ENCODE measurements around the gene RHCE.
"Not testable (repeated sequence)": the region's sequence is repeated elsewhere in the genome, so short reads cannot be mapped to it uniquely, and the experiment has no call there.

RHCE gene

DNA sequence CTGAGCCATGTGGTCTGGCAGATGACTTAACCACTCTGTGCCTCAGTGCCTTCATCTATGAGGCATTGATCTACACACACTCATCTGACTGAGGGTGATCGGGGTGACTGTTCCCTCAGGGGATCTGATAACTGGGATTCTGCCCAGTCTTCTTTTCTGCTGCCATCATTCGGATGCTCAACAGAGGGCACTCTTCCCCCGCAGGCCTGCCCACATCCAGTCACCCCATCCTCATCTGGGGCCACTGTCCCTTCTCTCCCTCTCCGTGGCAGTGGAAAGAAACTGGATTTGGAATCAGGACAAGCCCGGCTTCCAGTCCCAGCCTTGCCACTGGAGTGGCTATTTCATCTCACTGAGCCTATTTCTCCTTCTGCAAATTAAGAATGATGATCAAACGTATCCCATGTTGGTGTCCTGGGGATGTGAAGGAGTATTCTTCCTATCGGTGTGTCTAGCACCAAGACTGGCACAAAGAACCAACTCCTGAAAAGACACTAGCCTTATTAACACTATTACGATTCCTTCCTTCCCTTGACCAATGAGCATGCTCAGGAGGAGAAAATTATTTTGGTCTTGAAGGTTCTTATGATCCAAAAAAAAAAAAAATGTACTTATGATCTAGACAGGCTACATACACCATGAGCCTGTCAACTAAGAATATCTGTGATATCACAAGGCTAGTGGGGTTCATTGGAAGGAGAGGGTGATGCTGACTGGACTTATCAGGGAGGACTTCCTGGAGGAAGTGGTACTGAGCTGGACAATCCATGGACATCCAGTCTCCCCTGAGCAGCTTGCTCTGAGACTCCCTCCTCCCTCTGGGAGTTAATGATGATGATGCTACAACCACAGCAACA lies 17.4 kb downstream of the RHCE start:
- not testable (repeated sequence) for DNase-seq (ENCODE audit: low read depth in 2 of 2, low spot score in 1 of 2)

GRCh38 chr1:25398079-25398478 lies 22.5 kb downstream of the RHCE start:
- DNase-seq (ENCODE audit: low read depth in 2 of 2, low spot score in 1 of 2): not testable (repeated sequence)

DNA sequence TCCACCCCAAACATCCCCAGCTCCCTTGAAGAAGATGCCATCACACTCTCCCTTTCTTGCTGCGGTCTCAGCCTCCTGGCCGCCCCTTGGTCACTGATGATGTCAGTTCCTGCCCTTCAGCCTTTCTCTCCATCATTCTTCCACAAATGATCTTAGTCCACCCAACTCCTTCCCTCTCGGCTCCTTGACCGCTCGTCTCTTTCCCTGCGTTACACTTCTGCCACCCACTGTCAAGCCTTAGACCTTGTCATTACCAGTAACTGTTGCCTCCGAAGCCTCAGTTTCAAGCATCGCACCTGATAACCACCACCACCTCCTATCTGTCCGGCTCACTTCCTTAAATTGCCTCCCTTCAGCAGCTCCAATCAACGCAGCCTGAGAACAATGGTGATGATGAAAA lies 23.1 kb downstream of the RHCE start:
- not testable (repeated sequence) for DNase-seq (ENCODE audit: low read depth in 2 of 2, low spot score in 1 of 2)

DNA sequence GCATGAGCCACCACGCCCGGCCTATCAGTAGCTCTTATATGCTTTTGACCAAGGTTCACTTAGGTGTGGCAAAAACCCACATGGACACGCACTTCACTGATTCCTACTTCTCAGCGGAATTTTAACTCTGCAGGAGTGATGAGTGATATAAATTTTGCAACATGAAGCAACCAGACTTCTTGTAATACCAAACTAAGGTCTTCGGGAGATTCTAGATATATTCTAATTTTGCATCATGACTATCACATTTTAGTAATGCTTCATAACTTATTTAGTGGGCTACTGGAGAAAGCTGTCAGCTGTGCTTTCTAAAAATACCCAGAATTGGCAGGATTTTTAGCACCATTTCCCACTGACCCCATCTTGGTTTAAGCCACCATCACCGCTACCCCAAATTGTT lies 27.8 kb downstream of the RHCE start:
- DNase-seq (ENCODE audit: low read depth in 2 of 2, low spot score in 1 of 2): no peak

DNA sequence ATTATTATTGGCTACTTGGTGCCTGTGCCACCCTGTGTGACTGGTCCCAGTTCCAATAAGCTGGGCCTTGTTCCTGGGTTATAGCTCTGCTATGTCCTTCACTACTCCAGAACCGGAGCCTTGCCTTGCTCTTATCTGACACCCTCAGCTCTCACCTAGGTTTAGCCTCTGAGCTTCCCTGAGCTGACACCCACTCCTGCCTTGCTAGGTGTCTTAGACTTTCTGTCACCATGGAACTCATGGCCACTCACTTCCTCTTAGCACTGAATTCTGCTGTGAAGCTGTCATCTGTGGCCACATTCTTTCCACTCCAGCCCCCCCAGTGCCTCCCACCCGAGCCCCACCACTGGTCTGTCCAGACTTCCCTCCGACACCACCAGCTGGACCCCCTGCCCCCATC lies 30.9 kb downstream of the RHCE start:
- DNase-seq (ENCODE audit: low read depth in 2 of 2, low spot score in 1 of 2): not testable (repeated sequence)

DNA sequence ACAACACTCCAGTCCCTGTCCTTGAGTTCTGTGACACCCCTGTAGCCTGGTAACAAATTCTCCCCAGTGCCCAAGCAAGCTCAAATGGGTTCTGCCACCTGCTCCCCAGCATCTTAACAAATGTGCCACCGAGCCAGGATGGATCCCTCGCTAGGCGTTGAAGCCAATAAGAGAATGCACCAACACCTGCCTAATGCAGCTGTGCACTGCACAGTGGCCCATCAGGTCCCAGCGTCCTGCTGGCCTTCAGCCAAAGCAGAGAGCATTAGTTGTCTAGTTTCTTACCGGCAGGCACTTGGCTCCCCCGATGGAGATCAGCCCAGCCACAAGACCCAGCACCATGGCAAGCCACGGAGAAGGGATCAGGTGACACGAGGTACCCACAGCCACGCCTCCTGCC lies 31.9 kb downstream of the RHCE start:
- not testable (repeated sequence) for DNase-seq (ENCODE audit: low read depth in 2 of 2, low spot score in 1 of 2)

GRCh38 chr1:25387096-25387495 lies 33.5 kb downstream of the RHCE start:
- not testable (repeated sequence) for DNase-seq (ENCODE audit: low read depth in 2 of 2, low spot score in 1 of 2)

- DNase-seq (ENCODE audit: low read depth in 2 of 2, low spot score in 1 of 2): not testable (repeated sequence)
Observed at GRCh38 chr1:25383875-25384274, 36.8 kb downstream of the RHCE start.

DNA sequence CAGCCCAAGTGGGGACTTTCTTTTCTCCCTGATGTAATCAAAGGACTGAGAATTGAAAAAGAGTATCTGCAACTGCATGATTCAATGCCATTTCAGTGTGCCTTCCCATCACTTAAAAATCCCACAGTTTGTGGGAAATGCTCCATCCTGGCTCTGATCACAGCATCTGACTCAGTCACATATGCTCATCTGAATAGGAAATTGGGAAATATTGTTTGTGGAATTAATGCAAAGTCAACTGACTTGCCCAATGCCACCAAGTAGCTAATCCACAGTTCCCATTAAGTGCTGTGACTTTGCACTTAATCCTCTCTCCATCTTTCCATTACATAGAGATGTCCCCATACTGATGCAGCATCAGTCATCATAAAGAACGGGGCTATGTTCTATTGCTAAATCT lies 37.5 kb downstream of the RHCE start:
- not testable (repeated sequence) for DNase-seq (ENCODE audit: low read depth in 2 of 2, low spot score in 1 of 2)

- not testable (repeated sequence) for DNase-seq (ENCODE audit: low read depth in 2 of 2, low spot score in 1 of 2)
Observed at GRCh38 chr1:25382543-25382942, 38.1 kb downstream of the RHCE start.

DNA sequence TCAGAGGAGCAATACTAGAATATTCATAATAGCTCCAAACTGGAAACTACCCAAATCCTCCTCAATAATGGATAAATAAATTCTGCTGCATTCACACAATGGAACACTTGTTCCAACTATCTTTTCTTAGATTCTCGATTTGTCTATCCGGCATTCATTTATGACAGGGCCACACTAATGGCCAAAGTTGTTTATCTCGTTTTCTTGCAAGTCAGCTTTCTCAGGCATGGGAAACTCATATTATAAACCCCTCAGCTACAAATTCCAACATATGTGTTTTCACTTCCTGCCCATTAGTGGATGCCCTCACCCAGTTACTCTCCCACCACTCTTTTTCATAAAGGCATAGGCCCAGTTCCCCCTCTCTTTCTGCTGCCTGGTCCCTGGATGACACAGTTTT lies 42.3 kb downstream of the RHCE start:
- not testable (repeated sequence) for DNase-seq (ENCODE audit: low read depth in 2 of 2, low spot score in 1 of 2)

- DNase-seq (ENCODE audit: low read depth in 2 of 2, low spot score in 1 of 2): not testable (repeated sequence)
Observed at GRCh38 chr1:25371757-25372156, 48.9 kb downstream of the RHCE start.

GRCh38 chr1:25369691-25370271 lies 50.8 kb downstream of the RHCE start:
- not testable (repeated sequence) for DNase-seq (ENCODE audit: low read depth in 2 of 2, low spot score in 1 of 2)

DNA sequence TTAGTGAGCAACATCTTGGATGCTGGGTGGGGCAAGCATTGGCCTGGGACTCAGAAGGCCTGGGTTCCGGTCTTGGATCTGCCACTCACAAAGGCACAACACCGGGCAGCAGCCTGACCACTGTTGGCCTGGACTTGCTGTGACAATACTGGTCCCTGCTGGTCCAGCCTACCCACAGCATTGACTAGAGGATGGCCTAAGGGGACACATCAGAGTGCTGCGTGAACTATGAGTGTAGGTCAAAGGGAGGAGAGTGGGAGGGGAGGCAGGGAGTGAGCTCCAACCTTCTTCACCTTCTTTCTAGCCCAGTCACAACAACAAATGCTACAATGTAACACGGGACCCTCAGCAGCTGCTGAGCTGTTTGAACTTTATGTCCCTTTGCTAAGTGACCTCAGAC lies 51.4 kb downstream of the RHCE start:
- DNase-seq (ENCODE audit: low read depth in 2 of 2, low spot score in 1 of 2): no peak

GRCh38 chr1:25362634-25363559 lies 57.7 kb downstream of the RHCE start:
- DNase-seq (ENCODE audit: low read depth in 2 of 2, low spot score in 1 of 2): not testable (repeated sequence)

- DNase-seq (ENCODE audit: low read depth in 2 of 2, low spot score in 1 of 2): no peak
Observed at GRCh38 chr1:25361901-25362300, 58.7 kb downstream of the RHCE start.

- DNase-seq (ENCODE audit: low read depth in 2 of 2, low spot score in 1 of 2): no peak
Observed at GRCh38 chr1:25360596-25361581, 59.7 kb downstream of the RHCE start.

GRCh38 chr1:25356848-25357247 lies 63.8 kb downstream of the RHCE start:
- no peak for DNase-seq (ENCODE audit: low read depth in 2 of 2, low spot score in 1 of 2)

- no peak for DNase-seq (ENCODE audit: low read depth in 2 of 2, low spot score in 1 of 2)
Observed at GRCh38 chr1:25356441-25356840, 64.2 kb downstream of the RHCE start.

DNA sequence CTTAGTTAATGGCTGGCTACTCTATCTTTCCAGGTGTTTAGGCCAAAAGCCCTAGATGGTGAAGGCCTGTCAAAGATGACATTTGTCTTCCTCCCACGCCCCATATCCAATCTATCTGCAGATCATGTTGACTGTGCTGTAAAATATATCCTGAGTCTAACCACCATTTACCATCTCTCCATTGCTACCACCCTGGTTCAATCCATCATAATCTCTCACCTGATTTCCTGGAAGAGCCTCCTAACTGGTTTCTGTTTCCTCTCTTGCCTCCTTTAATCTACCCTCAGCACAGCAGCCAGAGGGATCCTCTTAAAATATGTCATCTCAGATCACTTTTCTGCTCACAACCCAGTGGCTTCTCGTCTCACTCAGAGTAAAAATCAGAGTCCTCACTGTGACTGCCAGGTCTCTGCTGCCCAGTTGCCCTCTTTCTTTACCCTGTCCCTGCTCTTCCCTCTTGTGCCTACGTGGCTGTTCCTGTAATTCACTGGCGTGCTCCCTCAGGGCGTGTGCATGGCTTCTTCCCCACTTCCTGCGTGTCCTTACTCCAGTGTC lies 64.7 kb downstream of the RHCE start:
- no peak for DNase-seq (ENCODE audit: low read depth in 2 of 2, low spot score in 1 of 2)

All from stimulated activated CD8-positive, alpha-beta memory T cell treated with anti-CD3 and anti-CD28 coated beads, Interleukin-4, amount 100 ng/mL, for 1 hour (primary cell).